Astrocyte (in vitro differentiated cells and primary cell): ENCODE measurements around the gene HPF1. TPM values are rescaled to one million over a fixed set of nuclear protein-coding genes. Genes with fewer than 3 reads are reported as not detected.

Experiments used
- DNase-seq: peaks from one replicate; pipeline ENCODE4 v3.0.0-alpha.2; 2010; ENCODE audit warnings: low read depth
- FAIRE-seq: peaks from 2 replicates; lab custom pipeline; 2011; peaks lifted over from hg19 to GRCh38; lab: Jason Lieb, UNC
- H2AFZ ChIP-seq: 2 replicates; pipeline ENCODE4 v1.6.0; 2012; ENCODE audit warnings: low read depth, low read length, inconsistent platforms
- H3K27ac ChIP-seq: 2 replicates; pipeline ENCODE4 v1.5.1; 2011; ENCODE audit warnings: low read depth, low read length, inconsistent platforms
- H3K27me3 ChIP-seq: 2 replicates; pipeline ENCODE4 v1.6.0; 2011; ENCODE audit warnings: low read length, inconsistent platforms; ENCODE audit not compliant: insufficient read depth
- H3K36me3 ChIP-seq: 2 replicates; pipeline ENCODE4 v1.5.1; 2011; ENCODE audit warnings: low read length, inconsistent platforms; ENCODE audit not compliant: insufficient read depth
- H3K4me1 ChIP-seq: 2 replicates; pipeline ENCODE4 v1.5.1; 2011; ENCODE audit warnings: low read length, inconsistent platforms; ENCODE audit not compliant: insufficient read depth
- H3K4me2 ChIP-seq: 2 replicates; pipeline ENCODE4 v1.6.0; 2012; ENCODE audit warnings: low read length, inconsistent platforms
- H3K4me3 ChIP-seq: 2 replicates; pipeline ENCODE4 v1.5.1; 2011; ENCODE audit warnings: low read depth, mild to moderate bottlenecking, low read length, inconsistent platforms; ENCODE audit not compliant: insufficient read depth
- H3K79me2 ChIP-seq: 2 replicates; pipeline ENCODE4 v1.6.0; 2012; ENCODE audit warnings: mild to moderate bottlenecking, low read length, inconsistent platforms; ENCODE audit not compliant: insufficient read depth
- H3K9ac ChIP-seq: 2 replicates; pipeline ENCODE4 v1.6.0; 2012; ENCODE audit warnings: mild to moderate bottlenecking, low read length, inconsistent platforms
- H3K9me3 ChIP-seq: 2 replicates; pipeline ENCODE4 v1.5.1; 2012; ENCODE audit warnings: low read depth, mild to moderate bottlenecking, low read length, inconsistent platforms; ENCODE audit not compliant: insufficient read depth
- H4K20me1 ChIP-seq: 2 replicates; pipeline ENCODE4 v1.6.0; 2012; ENCODE audit warnings: low read length, inconsistent platforms; ENCODE audit not compliant: insufficient read depth
- H3K27ac Mint-ChIP-seq: one replicate; pipeline ENCODE4 v1.8.0; 2021; ENCODE audit warnings: mild to moderate bottlenecking, mixed read lengths; ENCODE audit not compliant: unreplicated experiment
- H3K27me3 Mint-ChIP-seq: one replicate; pipeline ENCODE4 v1.8.0; 2021; ENCODE audit warnings: low read depth, mixed read lengths; ENCODE audit not compliant: unreplicated experiment
- H3K36me3 Mint-ChIP-seq: one replicate; pipeline ENCODE4 v1.8.0; 2021; ENCODE audit warnings: low read depth, mixed read lengths; ENCODE audit not compliant: unreplicated experiment
- H3K4me1 Mint-ChIP-seq: one replicate; pipeline ENCODE4 v1.8.0; 2021; ENCODE audit warnings: low read depth, mixed read lengths; ENCODE audit not compliant: unreplicated experiment
- H3K4me3 Mint-ChIP-seq: one replicate; pipeline ENCODE4 v1.8.0; 2021; ENCODE audit warnings: mild to moderate bottlenecking, moderate library complexity, mixed read lengths; ENCODE audit not compliant: unreplicated experiment
- H3K9me3 Mint-ChIP-seq: one replicate; pipeline ENCODE4 v1.8.0; 2021; ENCODE audit warnings: mild to moderate bottlenecking, mixed read lengths; ENCODE audit not compliant: unreplicated experiment
- EZH2 ChIP-seq: IDR thresholded peaks from 2 replicates; pipeline ENCODE4 v1.6.1; 2012; ENCODE audit warnings: mild to moderate bottlenecking, low read length, inconsistent platforms; ENCODE audit not compliant: insufficient read depth
- total RNA-seq: library from RNA; stranded (reverse); gene quantifications from 2 replicates; pipeline ENCODE4 v1.2.1, GENCODE V29; 2021
- TF ChIP-seq, protein P1 (sequence below): IDR thresholded peaks from 2 replicates; pipeline ENCODE4 v1.5.1; 2011; ENCODE audit warnings: low read depth, mild to moderate bottlenecking, inconsistent platforms, low read length, moderate library complexity; ENCODE audit not compliant: insufficient read depth

The HPF1 gene
- total RNA-seq, 1 donor from 2014 or later: 19.7 TPM

- H3K27ac Mint-ChIP-seq: no peak overlapping the region
- no peak overlapping the region for H3K4me3 Mint-ChIP-seq
- no peak for FAIRE-seq
Measured at GRCh38 chr4:169689681-169690080, 68.1 kb downstream of the HPF1 start.

DNA sequence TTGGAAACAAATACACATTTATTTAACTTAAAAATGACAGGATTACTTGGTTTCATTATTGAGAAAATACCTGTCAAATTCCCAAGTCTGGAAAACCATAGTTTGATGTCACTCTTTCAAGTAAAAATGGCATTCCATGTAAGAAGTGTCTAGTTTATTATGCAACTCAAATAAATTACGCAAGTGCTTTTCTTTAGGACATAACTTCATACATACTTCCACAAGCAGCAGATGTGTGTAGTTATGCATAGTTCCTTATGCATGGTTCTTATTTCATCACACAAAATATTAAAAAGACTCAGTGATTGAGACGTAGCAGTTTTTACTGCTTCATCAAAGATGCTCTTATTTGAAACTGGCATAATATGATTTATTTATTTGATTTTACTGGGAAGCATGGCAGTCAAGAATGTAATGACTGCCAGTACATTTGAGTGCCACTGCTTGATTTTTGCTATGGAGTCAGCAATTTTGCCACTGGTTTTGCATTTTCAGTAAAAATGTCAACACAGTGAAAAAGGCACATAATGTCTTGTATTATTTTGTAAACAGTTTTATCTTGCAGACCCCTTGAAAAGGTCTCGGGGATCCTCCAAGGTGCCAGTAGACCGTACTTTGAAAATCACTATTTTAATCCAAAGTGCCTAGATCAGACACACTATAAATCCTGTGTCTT, 75.2 kb downstream of the HPF1 start:
- FAIRE-seq (no peak), DNase-seq (no peak)
- Histone ChIP-seq H3K36me3 (peaks cover 2% of the 10 kb centered on the region), H3K4me2 (no peak overlapping the region), H3K27me3 (no peaks in the 10 kb centered on the region), H3K4me1 (no peaks in the 10 kb centered on the region), H3K79me2 (no peaks in the 10 kb centered on the region), H4K20me1 (no peaks in the 10 kb centered on the region), H3K9ac (no peak overlapping the region), H3K27ac (no peak overlapping the region), H3K9me3 (no peaks in the 10 kb centered on the region), H3K4me3 (no peak overlapping the region), H2AFZ (no peak overlapping the region)
- Mint-ChIP-seq H3K36me3 (peaks cover 8% of the 10 kb centered on the region), H3K27ac (no peak overlapping the region), H3K4me3 (no peak overlapping the region), H3K27me3 (no peaks in the 10 kb centered on the region), H3K4me1 (no peaks in the 10 kb centered on the region), H3K9me3 (no peaks in the 10 kb centered on the region)
- no peak for TF ChIP-seq EZH2
- TF ChIP-seq, protein P1, sequence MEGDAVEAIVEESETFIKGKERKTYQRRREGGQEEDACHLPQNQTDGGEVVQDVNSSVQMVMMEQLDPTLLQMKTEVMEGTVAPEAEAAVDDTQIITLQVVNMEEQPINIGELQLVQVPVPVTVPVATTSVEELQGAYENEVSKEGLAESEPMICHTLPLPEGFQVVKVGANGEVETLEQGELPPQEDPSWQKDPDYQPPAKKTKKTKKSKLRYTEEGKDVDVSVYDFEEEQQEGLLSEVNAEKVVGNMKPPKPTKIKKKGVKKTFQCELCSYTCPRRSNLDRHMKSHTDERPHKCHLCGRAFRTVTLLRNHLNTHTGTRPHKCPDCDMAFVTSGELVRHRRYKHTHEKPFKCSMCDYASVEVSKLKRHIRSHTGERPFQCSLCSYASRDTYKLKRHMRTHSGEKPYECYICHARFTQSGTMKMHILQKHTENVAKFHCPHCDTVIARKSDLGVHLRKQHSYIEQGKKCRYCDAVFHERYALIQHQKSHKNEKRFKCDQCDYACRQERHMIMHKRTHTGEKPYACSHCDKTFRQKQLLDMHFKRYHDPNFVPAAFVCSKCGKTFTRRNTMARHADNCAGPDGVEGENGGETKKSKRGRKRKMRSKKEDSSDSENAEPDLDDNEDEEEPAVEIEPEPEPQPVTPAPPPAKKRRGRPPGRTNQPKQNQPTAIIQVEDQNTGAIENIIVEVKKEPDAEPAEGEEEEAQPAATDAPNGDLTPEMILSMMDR: no peak

More at GRCh38 chr4:169689681-169690080, 68.1 kb downstream of the HPF1 start:
- Mint-ChIP-seq H3K4me1 (no peaks in the 10 kb centered on the region), H3K9me3 (no peaks in the 10 kb centered on the region), H3K27me3 (no peaks in the 10 kb centered on the region), H3K36me3 (peaks cover 8% of the 10 kb centered on the region)
- TF ChIP-seq, protein P1: no peak
- no peak for TF ChIP-seq EZH2
- Histone ChIP-seq H4K20me1 (no peaks in the 10 kb centered on the region), H3K9ac (no peak overlapping the region), H3K27ac (no peak overlapping the region), H2AFZ (no peak overlapping the region), H3K79me2 (no peaks in the 10 kb centered on the region), H3K9me3 (no peaks in the 10 kb centered on the region), H3K4me2 (no peak overlapping the region), H3K4me1 (no peaks in the 10 kb centered on the region), H3K27me3 (no peaks in the 10 kb centered on the region), H3K4me3 (no peak overlapping the region), H3K36me3 (peaks cover 11% of the 10 kb centered on the region)
- DNase-seq: no peak

Other genes with a start within 250 kb of the HPF1 start
- gene NEK1, start 145.4 kb downstream of the HPF1 start, total RNA-seq: 13.0 and 15.1 TPM in 2 replicates
- 51.1 and 55.1 TPM in 2 replicates for gene CLCN3, start 137.4 kb downstream of the HPF1 start, total RNA-seq